GM13976 (cell line): Measurements from ENCODE around the gene GFRA4.

Experiments used
- DNase-seq: peaks from one replicate; pipeline ENCODE4 v3.0.0; 2012; ENCODE audit warnings: low spot score
- CTCF ChIP-seq: IDR thresholded peaks from 2 replicates; pipeline ENCODE4 v1.5.1; 2012; ENCODE audit warnings: borderline replicate concordance, mild to moderate bottlenecking; ENCODE audit not compliant: insufficient read depth; ENCODE audit errors: extremely low read depth, missing control alignments, control extremely low read depth
- in situ Hi-C: fragments of 300-500 bp; cut with MboI; formaldehyde crosslinking; loops from one replicate; pipeline ENCODE4 v1.12.0; 2022; ENCODE audit warnings: low sequenced_read_pairs, mixed read lengths, inconsistent platforms; ENCODE audit not compliant: unreplicated experiment

The GFRA4 gene

GRCh38 chr20:3680701-3681351, 17.6 kb upstream of the GFRA4 start:
- no peak for DNase-seq
- in situ Hi-C loops: no loop called here
- no peak for TF ChIP-seq CTCF

GRCh38 chr20:3679749-3680700, 16.8 kb upstream of the GFRA4 start:
- TF ChIP-seq CTCF: no peak
- in situ Hi-C loops: no loop called here
- DNase-seq: no peak

- no peak for TF ChIP-seq CTCF
- DNase-seq: no peak
- in situ Hi-C loops: no loop called here
These were observed 15.9 kb upstream of the GFRA4 start for GRCh38 chr20:3678856-3679720.

- no peak for TF ChIP-seq CTCF
- in situ Hi-C loops: no loop called here
These were observed 15.0 kb upstream of the GFRA4 start for GRCh38 chr20:3678198-3678597.

GRCh38 chr20:3677733-3678132, 14.5 kb upstream of the GFRA4 start:
- no peak for DNase-seq
- in situ Hi-C loops: no loop called here
- no peak for TF ChIP-seq CTCF

More at GRCh38 chr20:3678198-3678597, 15.0 kb upstream of the GFRA4 start:
- no peak for DNase-seq
